Colonic mucosa (tissue), 4 donors: ENCODE data around the gene RAD9A. TPM values are rescaled to one million over a fixed set of nuclear protein-coding genes. Genes with fewer than 3 reads are reported as not detected.
"Not testable (repeated sequence)": the region's sequence is repeated elsewhere in the genome, so short reads cannot be mapped to it uniquely, and the experiment has no call there.

Source experiments
- DNase-seq: peaks from one replicate; pipeline ENCODE4 v3.0.0-alpha.2; 2020
- H3K27ac ChIP-seq: fragments of 200-600 bp; one replicate; pipeline ENCODE4 v1.8.0; 2021
- H3K27me3 ChIP-seq: fragments of 200-600 bp; one replicate; pipeline ENCODE4 v1.8.0; 2021
- H3K36me3 ChIP-seq: fragments of 200-600 bp; one replicate; pipeline ENCODE4 v1.8.0; 2021
- H3K4me1 ChIP-seq: fragments of 200-600 bp; one replicate; pipeline ENCODE4 v1.8.0; 2021; ENCODE audit warnings: mild to moderate bottlenecking
- H3K4me3 ChIP-seq: fragments of 200-600 bp; one replicate; pipeline ENCODE4 v1.8.0; 2021
- H3K9ac ChIP-seq, 2 donors: one replicate each; pipeline ENCODE4 v1.7.0; 2013; ENCODE audit warnings: control low read depth in 2 of 2, low read depth in 2 of 2, low read length in 2 of 2
- H3K9me3 ChIP-seq: fragments of 200-600 bp; one replicate; pipeline ENCODE4 v1.8.0; 2021
- intact Hi-C: fragments of 100-400 bp; cut with DNase I; formaldehyde crosslinking; loops from one replicate; pipeline ENCODE4 v1.14.1; 2022
- total RNA-seq, 2 donors: library from RNA; stranded (reverse); fragmentation: NEBNext Ultra II Directional in 1 of 2; extraction: Animal tissue kit (Norgen Biotek cat#: 25700) in 1 of 2; gene quantifications; one replicate each; pipeline ENCODE4 v1.2.1, GENCODE V29; 2021
- TF ChIP-seq, protein P1 (sequence below): fragments of 200-600 bp; IDR thresholded peaks from one replicate; pipeline ENCODE4 v1.8.0; 2022; ENCODE audit warnings: antibody characterized with exemption, mild to moderate bottlenecking
- donor health status: healthy.
- donor health status: DM: no; HTN: no; CAD: no.
- donor health status: DM: no; HTN: no; CAD: no.

RAD9A gene
- total RNA-seq, 2 donors from 2014 or later = 21.8 to 35.1 TPM

DNA sequence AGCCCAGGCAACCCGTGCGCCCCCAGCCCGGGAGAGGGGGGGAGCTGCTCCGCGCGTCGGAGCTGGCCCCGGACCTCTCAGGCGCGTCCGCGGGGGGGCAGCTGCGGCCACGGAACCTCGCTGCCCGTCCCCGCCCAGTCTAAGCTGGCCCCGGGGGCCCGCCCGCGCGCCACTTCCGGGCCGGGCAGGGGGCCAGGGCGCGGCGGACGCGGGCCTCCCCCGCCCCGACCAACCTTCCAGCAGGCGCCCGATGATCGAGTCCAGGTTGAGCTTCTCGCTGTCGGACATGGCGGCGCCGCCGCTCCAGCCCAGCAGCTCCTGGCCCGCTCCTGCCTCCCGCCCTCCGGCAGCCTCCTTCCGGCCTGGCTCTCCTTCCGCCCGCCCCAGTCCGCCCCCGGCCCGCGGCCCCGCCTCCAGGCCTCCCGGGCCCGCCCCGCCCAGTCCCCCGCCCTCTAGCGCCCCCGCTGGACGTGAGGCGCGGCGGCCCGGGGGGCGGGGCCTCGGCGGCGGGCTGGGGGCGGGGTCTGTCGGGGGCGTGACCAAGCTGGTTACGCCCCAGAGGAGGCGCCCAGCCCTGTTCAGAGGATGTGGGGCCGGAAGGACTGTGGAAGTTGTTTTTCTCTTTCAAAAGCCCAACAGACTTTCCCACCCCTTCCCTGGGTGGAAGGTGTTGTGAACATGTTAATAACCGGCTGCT, 9.9 kb downstream of the RAD9A start, which contains the start of gene PPP1CA:
PPP1CA (minus strand) TSS at position 364 of the 697 bp plus-strand sequence; CDS start at position 288, 76 bp downstream.
- peaks cover 17% of the 10 kb centered on the region for H3K36me3 ChIP-seq
- peak; percentile 93 for DNase-seq
- H3K9ac ChIP-seq = peak within 1 kb of the TSS; percentile 96 to 97
- TF ChIP-seq, protein P1, sequence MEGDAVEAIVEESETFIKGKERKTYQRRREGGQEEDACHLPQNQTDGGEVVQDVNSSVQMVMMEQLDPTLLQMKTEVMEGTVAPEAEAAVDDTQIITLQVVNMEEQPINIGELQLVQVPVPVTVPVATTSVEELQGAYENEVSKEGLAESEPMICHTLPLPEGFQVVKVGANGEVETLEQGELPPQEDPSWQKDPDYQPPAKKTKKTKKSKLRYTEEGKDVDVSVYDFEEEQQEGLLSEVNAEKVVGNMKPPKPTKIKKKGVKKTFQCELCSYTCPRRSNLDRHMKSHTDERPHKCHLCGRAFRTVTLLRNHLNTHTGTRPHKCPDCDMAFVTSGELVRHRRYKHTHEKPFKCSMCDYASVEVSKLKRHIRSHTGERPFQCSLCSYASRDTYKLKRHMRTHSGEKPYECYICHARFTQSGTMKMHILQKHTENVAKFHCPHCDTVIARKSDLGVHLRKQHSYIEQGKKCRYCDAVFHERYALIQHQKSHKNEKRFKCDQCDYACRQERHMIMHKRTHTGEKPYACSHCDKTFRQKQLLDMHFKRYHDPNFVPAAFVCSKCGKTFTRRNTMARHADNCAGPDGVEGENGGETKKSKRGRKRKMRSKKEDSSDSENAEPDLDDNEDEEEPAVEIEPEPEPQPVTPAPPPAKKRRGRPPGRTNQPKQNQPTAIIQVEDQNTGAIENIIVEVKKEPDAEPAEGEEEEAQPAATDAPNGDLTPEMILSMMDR = peak; percentile 21
- H3K27me3 ChIP-seq = no peaks in the 10 kb centered on the region
- intact Hi-C loops = no loop called here
- H3K27ac ChIP-seq = peak within 1 kb of the TSS; percentile 92
- peak within 1 kb of the TSS; percentile 94 for H3K4me3 ChIP-seq
- H3K9me3 ChIP-seq = no peaks in the 10 kb centered on the region
- peaks cover 14% of the 10 kb centered on the region for H3K4me1 ChIP-seq

DNA sequence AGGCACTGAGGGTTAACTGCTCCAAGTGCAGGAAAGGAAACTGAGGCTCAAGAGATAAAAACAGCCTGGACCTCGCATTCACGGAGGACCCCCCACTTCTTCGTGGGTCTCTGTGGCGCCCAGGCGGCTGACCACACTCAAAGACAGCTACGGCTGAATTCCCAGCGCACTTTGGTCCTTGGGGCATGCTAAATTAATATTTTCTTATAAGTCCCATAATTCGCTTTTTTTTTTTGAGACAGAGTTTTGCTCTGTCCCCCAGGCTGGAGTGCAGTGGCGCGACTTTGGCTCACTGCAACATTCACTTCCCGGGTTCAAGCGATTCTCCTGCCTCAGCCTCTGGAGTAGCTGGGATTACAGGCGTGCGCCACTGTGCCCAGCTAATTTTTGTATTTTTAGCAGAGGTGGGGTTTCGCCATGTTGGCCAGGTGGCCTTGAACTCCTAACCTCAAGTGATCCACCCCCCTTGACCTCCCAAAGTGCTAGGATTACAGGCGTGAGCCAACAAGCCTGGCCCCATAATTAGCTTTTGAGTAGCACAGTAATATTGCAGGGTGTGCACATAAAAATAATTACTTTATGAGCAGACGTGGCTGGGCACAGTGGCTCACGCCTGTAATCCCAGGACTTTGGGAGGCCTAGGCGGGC, 10.5 kb downstream of the RAD9A start:
- Histone ChIP-seq H3K36me3 (peaks cover 16% of the 10 kb centered on the region), H3K27ac (peak overlapping the region; percentile 92), H3K4me3 (peak overlapping the region; percentile 15), H3K9ac (peak overlapping the region; percentile 70 to 85), H3K4me1 (peaks cover 14% of the 10 kb centered on the region)
- DNase-seq, H3K9me3 ChIP-seq, intact Hi-C loops, H3K27me3 ChIP-seq: not testable (repeated sequence)

DNA sequence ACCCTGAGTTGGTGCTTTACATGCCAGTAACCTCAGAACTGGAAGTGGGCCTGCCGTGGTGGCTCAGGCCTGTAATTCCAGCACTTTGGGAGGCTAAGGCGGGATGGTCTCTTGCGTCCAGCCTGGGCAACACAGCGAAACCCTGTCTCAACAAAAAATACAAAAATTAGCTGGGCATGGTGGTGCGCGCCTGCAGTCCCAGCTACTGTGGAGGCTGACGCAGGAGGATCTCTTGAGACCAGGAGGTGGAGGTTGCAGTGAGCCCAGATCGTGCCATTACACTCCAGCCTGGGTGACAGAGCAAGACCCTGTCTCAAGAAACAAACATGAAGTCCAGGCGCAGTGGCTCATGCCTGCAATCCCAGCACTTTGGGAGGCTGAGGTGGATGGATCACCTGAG, 11.3 kb downstream of the RAD9A start:
- DNase-seq, H3K9me3 ChIP-seq, intact Hi-C loops, H3K9ac ChIP-seq, H3K36me3 ChIP-seq, H3K27me3 ChIP-seq: not testable (repeated sequence)
- Histone ChIP-seq H3K4me3 (peak overlapping the region; percentile 25), H3K4me1 (peaks cover 14% of the 10 kb centered on the region), H3K27ac (peak overlapping the region; percentile 61)

DNA sequence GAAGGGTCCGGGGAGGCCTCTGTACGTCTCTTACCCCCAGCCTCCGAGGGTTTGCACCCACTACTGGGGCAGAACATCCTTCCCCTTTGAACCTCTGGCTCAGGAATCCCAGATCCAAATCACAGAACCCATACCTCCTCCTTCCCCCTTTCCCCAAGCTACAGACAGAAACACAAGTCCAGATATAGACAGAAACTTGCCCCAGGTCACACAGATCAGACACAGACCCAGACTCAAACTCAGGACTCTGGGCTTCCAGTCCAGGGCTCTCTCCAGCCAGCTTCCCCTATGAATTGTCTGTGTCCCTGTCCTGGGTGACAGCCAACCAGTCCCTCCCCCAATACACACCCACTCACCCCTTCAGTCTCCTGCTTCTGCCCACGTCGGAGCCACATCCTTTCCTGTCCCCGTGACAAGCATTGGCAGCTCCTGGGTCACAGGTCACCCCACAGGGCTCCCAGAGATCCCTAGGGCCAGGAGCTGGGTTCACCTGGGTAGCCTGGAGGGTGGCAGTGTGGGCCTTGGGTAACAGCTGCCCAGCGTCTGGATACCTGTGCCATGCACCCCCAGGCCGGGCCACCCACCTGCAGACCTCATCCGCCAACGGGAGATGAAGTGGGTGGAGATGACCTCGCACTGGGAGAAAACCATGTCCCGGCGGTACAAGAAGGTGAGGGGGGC, 12.9 kb downstream of the RAD9A start:
- intact Hi-C loops = no loop called here
- H3K4me1 ChIP-seq = peaks cover 8% of the 10 kb centered on the region
- peak overlapping the region; percentile 25 for H3K4me3 ChIP-seq
- H3K9me3 ChIP-seq = no peaks in the 10 kb centered on the region
- no peaks in the 10 kb centered on the region for H3K36me3 ChIP-seq
- peak overlapping the region; percentile 61 for H3K27ac ChIP-seq
- TF ChIP-seq, protein P1 = no peak
- H3K27me3 ChIP-seq = no peaks in the 10 kb centered on the region
- DNase-seq = no peak
- peak overlapping the region; percentile 58 to 61 for H3K9ac ChIP-seq

DNA sequence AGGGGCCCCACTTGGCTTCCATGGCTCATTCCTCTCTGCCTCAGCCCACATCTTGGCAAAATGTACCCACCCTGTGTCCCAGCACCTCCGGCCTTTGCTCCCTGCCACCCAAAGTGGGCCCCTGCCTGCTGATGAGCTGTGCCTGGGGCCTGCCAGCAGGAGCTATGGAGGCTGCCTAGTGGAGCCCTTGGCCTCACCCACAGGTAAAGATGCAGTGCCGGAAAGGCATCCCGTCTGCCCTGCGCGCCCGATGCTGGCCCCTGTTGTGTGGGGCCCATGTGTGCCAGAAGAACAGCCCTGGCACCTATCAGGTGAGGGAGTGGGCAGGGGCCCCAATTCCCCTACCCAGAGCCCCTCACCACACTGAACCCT, 13.4 kb downstream of the RAD9A start:
- TF ChIP-seq, protein P1 = no peak
- peak overlapping the region in 1 of 2 donors; percentile 0 for H3K9ac ChIP-seq
- H3K27ac ChIP-seq = peak overlapping the region; percentile 61
- peak overlapping the region; percentile 25 for H3K4me3 ChIP-seq
- no peak for DNase-seq
- no peaks in the 10 kb centered on the region for H3K9me3 ChIP-seq
- peaks cover 3% of the 10 kb centered on the region for H3K4me1 ChIP-seq
- H3K36me3 ChIP-seq = no peaks in the 10 kb centered on the region
- intact Hi-C loops = no loop called here
- H3K27me3 ChIP-seq = no peaks in the 10 kb centered on the region

DNA sequence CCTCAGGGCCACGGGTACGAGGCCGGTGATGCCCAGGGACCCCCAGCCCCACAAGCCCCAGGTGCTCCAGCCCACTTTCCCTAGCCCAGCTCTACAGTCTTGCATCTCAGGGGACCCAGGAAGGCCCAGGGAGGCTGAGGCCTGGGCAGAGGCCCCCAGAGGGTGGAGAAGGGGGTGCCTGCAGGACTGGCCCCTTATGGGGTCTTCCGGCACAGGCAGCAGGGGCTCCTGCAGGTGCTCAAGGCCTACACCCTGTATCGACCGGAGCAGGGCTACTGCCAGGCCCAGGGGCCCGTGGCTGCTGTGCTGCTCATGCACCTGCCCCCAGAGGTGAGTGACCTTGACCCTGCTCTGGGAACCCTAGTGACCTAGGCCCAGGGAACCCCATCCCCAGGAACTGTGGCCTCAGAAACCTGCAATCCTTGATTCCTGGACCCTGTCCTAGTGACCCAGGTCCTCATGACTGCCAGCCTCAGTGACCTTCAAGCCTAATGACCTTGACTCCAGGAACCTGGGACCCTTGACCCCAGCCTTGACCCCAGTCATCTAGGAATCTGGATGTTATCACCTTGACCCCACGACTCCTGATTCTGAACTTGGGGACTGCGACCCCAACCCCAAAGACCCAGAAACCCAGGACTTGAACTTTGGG, 14.0 kb downstream of the RAD9A start:
- DNase-seq = no peak
- Histone ChIP-seq H3K9ac (peak overlapping the region; percentile 26 to 35), H3K27ac (no peak overlapping the region), H3K4me3 (peak overlapping the region; percentile 25), H3K27me3 (no peaks in the 10 kb centered on the region), H3K9me3 (no peaks in the 10 kb centered on the region), H3K36me3 (no peaks in the 10 kb centered on the region), H3K4me1 (no peaks in the 10 kb centered on the region)
- TF ChIP-seq, protein P1 = no peak
- intact Hi-C loops = no loop called here
